ENCODE measurements around the gene MTHFD1L.
A peak's percentile ranks its signal among the peaks of the same experiment; 100 is the strongest.

The MTHFD1L gene

GRCh38 chr6:150866147-150866990 is 867 bp downstream of the MTHFD1L start:
- DNase-seq: peak; percentile 96

- DNase-seq: no peak
Observed at GRCh38 chr6:150866991-150867501, 1.5 kb downstream of the MTHFD1L start.

- DNase-seq: no peak
Observed at GRCh38 chr6:150868759-150869158, 3.3 kb downstream of the MTHFD1L start.

- DNase-seq: no peak
Observed at GRCh38 chr6:150874179-150874578, 8.7 kb downstream of the MTHFD1L start.

- DNase-seq: no peak
Observed at GRCh38 chr6:150875841-150876240, 10.3 kb downstream of the MTHFD1L start.

- peak; percentile 59 for DNase-seq
Observed at GRCh38 chr6:150876598-150876997, 11.1 kb downstream of the MTHFD1L start.

GRCh38 chr6:150877928-150878327 is 12.4 kb downstream of the MTHFD1L start:
- no peak for DNase-seq

- DNase-seq: no peak
Observed at GRCh38 chr6:150878347-150879213, 13.1 kb downstream of the MTHFD1L start.

- no peak for DNase-seq
Observed at GRCh38 chr6:150880336-150880735, 14.8 kb downstream of the MTHFD1L start.

- peak; percentile 87 for DNase-seq
Observed at GRCh38 chr6:150881911-150882481, 16.5 kb downstream of the MTHFD1L start.

- DNase-seq: no peak
Observed at GRCh38 chr6:150883521-150883920, 18.0 kb downstream of the MTHFD1L start.

- DNase-seq: no peak
Observed at GRCh38 chr6:150886155-150886554, 20.7 kb downstream of the MTHFD1L start.

GRCh38 chr6:150887978-150888563 is 22.6 kb downstream of the MTHFD1L start:
- no peak for DNase-seq

- no peak for DNase-seq
Observed at GRCh38 chr6:150890346-150890745, 24.8 kb downstream of the MTHFD1L start.

- DNase-seq: peak; percentile 95
Observed at GRCh38 chr6:150891888-150892485, 26.5 kb downstream of the MTHFD1L start.

- DNase-seq: no peak
Observed at GRCh38 chr6:150894191-150894744, 28.8 kb downstream of the MTHFD1L start.

GRCh38 chr6:150894935-150895552 is 29.5 kb downstream of the MTHFD1L start:
- DNase-seq: peak; percentile 63

GRCh38 chr6:150895928-150896632 is 30.6 kb downstream of the MTHFD1L start:
- no peak for DNase-seq

GRCh38 chr6:150897400-150897943 is 32.0 kb downstream of the MTHFD1L start:
- no peak for DNase-seq

GRCh38 chr6:150898399-150899170 is 33.1 kb downstream of the MTHFD1L start:
- DNase-seq: no peak

Data from eye (tissue), 1 donor.